8988T (cell line): ENCODE results near the gene APCDD1L.

Source experiments
- DNase-seq: peaks from one replicate; pipeline ENCODE4 v3.0.0; 2011

APCDD1L gene

DNA sequence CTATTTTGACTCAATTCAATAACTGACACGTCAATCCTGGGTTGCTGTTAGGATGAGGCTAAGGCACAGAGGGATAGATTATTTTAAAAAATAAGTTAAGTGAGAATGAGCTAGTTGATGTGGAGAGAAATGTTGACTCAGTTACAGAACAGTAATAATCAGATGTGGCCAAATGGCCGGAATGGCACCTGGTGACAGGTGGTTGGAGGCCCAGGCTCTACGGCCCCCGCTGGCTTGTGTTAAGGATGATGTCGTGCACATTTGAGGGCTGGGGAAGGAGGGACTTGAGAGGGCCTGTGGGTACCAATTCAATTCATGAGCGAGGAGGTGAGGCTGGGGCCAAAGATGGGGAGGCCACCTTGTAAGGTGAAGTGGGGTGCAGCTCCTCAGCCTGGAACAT lies 31.7 kb downstream of the APCDD1L start:
- no peak for DNase-seq

DNA sequence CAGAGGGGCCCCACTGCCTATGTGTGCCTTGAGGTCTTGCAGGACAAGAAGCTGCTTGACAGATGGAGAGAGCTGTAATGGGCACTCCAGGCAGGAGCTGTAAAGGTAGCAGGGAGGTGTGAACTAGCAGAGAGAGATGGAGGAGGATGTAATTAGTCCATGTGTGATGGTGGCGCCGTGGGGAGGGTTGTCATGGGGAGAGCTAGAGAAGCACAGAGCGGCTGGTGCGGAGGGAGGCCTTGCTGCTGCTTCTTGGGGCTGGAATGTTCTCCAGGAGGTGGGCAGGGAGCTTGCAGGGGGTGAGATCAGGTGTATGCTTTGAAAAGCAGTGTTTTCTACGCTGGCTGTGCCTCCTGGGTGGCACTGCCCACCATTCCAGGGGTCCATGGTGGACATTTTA lies 32.1 kb downstream of the APCDD1L start:
- DNase-seq = no peak

DNA sequence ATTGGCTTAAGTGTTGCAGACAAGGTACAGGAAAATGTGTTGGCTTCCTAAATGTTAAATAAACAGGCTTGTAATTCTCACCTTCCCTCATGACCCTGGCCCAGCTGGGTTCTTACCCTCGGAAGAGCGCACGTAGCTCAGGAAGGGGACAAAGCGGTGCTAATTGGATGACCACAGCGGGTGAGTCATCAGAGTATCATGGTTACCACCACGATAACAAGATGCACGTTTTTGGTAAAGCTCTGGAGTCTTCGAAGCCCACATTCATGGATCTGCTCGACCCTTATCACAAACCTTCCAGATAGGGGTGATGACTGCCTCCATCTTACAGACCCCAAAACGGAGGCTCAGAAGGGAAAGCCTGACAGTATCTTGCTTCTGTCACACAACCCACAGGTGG lies 32.8 kb downstream of the APCDD1L start:
- DNase-seq = no peak

DNA sequence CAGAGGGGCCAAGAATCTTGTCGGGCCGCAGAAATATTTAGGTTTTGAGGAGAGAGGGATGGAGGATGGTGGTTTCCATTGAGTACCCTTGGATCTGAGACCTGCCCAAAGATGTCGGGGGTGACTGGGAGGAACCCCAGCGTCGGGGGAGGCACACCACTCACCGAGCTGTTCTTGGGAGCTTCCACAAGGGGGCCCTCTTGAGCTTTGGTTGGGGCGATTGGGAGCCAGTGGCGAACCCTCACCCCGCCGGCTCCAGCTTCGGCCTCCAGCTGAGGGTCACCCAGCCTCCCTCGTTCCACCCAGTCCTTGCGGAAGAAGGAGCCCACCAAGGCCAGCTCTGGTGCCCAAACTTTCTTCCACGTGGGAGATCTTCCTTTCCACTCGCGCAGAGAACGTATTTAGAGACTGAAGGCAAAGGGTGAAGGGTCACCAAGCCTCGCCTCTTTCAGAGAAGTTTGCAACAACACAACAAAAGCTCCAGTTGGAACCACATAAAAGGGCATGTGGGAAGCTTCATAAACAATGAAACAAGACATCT lies 33.6 kb downstream of the APCDD1L start:
- peak; percentile 97 for DNase-seq

DNA sequence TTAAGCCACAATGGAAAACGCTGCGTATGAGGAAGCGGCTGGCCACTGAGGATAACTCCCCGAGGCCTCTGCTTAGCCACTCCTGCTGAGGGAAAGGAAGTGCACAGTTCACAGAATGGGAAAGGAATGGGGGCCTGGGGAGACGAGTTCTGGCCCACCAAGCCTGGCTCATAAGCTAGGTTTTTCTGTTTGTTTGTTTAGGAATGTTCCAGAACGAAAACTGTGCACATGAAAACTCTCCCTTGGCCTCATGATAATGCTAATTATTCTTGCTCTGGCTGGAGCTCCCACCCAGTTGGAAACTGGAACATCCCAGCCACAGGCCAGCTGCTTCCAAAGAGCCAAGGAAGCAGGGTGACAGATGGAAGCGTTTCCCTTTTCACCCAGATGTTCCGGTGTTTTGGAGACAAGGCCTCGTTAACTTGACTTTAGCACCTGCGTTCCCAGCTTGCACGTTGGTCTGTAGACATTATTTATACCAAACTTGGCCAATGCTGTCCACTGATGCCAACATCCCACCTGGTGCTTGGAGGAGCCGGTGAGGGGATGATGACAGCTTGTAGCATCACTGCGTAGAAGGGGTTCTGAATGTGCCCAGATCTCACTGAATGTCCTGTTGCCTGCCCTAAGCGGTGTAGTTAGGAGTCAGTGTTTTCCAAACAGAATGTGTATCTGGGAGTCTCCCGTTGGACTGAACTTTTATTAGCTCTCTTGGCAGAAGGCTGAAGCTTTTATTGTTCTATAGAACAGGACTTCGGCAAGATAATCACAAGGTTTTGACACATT lies 34.5 kb downstream of the APCDD1L start:
- DNase-seq = no peak

DNA sequence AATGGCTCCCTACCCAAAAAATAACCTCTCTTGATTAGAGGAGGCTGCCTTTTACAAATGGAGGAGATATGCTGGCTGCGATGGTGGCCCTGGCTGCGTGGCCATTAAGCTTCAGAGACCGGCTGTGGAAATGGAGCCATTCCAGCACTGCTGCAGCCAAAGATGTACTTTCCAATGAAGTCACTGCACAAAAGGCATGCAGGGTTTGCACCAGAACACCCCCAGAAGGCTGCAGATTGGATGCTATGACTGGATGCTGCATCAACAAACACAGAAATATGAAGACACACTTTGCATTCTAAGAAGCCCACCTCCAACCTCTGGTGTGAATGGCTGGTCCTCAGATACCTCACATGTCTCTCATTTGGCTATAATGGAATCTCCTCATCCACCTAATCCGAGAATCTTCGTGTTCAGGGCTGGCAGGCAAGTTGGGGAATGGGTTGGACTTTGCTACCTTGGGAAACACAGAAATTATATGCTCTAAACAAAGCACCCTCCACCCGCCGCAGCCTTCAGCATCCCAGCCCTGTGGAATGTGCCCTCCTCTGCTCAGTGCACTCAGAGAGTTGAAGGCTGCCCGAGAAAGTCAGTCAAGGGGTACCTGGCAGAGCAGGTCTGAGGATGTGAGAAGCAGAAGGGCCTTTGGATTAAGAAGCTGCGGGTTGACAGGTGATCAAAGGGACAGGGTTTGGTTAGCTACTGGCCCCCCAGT lies 35.3 kb downstream of the APCDD1L start:
- no peak for DNase-seq

DNA sequence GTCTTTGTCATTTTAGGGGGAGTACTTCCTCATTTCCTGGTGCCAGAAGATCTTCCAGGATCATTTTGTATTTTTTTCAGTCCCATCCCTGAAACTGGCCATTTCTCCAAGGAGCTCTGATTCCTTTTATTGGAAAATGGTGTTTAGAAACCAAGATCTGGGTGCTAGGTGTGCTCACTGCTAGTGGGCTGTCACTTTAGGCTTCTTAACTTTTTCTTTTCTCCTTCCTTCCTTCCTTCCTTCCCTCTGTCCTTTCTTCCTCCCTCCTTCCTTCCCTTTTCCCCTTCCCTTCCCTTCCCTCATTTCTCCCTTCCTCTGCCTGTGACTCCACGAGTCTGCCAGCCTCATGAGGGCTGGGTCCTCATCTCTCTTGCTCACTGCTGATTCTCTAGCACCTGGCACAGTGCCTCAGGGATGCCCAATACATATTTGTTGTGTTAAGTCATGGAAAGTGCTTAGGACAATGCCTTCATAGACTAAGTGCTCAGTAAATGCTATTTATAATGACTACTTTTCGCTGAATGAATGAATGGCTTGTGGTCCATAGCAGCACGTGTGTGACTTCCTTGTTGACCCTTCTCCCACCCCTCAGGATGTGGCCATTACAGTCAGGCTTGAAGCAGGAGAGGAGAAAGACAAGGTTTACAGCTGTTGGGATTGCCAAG lies 36.9 kb downstream of the APCDD1L start:
- no peak for DNase-seq

DNA sequence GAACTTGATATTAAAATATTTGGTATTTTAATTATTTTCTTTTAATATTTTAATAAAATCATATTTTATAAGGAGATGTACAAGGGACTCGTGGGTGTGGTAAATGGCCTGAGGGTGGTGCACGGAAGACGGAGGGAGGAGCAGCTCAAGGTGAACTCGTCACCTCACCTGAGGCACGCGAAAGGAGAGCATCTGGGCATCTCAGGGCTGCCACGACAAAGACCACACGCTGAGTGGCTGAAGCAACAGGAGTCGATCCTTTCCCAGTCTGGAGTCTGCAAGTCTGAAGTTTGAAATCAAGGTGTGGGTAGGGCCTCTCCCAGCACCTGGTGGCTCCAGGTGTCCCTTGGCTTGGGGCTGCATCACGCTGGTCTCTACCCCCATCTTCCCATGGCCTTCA lies 39.7 kb downstream of the APCDD1L start:
- no peak for DNase-seq

DNA sequence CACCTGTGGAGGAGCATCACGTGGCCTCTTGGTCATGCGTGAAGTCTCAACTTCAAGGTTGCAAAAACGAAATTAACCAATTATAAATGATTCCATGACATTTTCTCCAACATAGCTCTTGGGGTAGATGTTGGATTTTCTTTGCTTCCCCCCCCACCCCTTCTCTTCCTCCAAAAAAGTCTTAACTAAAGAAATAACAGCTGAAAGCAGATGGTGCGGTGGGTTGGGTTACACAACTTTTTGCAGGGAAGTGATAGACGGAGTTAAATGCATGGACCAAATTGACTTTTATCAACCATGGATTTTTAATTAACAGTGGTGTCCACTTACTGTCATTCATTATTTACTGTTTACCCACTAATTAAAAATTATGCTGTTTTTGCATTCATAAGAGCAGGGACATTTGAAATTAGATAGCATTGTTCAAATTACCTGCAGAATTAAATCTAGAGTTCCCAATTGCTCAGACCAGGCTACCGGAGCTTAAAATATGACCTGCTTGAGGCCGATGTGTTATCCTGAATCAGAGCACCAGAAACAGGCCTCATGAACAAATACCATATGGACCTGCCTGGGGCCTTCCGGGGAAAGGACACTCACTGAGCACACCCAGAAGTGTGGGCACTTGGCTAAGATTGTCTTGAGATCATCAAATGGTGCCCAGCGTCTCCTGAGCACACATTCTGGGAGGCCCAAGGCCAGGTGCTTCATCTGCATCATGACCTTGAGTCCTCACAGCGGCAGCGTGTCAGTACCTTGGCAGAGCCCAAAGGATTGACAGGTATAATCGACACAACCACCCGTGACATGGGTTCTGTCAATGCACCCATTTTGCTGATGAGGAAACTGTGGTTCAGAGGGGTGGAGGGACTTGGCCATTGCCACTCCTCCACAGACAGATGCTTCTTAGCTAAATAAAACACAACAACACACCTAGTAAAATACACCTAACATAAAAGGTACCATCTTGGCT lies 41.5 kb downstream of the APCDD1L start:
- no peak for DNase-seq

DNA sequence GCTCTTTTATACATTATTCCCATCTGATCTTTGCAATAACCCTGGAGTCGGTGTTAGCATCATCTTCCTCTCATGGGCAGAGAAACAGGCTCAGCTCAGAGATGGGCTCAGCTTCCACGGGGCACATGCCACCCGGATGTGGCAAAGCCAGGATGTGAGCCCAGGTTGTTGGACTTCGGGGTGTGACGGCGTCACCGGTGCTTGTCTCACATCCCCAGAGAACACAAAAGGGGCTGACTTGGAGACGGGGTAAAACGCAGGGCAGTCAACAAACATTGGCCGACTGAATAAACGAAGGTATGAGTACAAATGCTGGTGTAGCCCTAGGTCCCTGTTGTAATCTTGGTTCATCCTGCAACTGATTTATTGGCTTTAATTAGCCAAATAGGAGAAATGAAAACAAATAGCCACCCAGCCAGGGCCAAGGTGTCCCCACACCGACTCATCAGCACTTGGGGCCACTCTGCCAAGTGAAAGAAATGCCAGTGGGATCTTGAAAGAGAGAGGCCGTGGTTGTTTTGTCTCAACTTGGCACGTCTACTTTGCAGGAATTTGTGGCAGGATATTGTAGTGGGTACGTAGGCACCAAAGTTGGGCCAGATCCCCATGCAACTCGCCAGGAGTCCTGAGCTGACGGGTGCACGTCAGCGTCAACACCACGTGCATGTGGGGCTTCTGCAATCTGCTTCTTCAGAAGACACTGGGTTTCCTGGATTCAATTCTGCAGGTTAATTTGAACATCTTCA lies 42.8 kb downstream of the APCDD1L start:
- no peak for DNase-seq

DNA sequence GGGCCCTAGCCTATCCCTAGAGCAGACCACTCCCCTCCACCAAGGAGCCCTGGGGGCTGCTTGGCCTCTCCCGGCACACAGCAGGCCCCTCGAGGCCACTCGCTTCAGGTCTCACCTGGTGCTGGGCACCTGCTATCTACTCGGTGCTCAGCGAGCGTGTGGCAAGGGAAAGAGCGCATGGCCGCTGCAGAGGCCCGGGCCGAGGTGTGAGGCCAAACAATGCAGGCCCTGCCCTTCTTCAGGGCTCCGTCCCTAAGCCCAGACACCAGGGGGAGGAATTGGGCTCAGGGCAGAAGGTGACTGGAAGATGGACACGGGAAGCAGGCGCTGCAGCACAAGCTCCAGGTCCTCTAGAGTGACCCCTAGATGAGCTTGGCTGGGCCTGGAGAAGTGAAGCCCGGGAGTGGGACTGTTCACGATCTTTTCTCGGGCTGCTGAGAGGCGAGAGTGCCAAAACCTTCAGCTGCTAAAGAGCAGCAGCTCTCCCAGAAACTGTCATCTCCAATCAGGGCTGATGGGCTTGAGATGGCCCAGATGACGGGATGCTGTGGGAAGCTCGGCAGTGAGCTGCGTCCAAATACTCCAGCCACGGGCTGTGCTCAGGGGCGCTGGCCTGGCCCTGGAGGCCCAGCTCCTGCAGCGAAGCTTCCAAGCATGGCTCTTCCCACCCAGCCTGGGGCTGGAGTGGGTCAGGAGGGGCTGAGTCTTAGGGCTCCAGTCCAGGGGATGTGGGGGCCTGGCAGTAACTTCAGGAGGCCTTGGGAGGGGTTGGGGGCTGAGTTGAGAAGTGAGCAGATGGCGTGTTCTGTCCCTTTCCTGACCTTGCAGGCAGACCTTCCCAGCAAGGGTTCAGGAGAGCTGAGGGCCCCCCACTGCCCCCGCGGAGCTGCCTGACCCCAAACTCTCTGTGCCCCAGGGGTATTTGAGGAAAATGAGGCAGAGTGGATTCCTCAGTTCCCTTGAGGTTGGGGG lies 43.7 kb downstream of the APCDD1L start:
- DNase-seq = no peak

DNA sequence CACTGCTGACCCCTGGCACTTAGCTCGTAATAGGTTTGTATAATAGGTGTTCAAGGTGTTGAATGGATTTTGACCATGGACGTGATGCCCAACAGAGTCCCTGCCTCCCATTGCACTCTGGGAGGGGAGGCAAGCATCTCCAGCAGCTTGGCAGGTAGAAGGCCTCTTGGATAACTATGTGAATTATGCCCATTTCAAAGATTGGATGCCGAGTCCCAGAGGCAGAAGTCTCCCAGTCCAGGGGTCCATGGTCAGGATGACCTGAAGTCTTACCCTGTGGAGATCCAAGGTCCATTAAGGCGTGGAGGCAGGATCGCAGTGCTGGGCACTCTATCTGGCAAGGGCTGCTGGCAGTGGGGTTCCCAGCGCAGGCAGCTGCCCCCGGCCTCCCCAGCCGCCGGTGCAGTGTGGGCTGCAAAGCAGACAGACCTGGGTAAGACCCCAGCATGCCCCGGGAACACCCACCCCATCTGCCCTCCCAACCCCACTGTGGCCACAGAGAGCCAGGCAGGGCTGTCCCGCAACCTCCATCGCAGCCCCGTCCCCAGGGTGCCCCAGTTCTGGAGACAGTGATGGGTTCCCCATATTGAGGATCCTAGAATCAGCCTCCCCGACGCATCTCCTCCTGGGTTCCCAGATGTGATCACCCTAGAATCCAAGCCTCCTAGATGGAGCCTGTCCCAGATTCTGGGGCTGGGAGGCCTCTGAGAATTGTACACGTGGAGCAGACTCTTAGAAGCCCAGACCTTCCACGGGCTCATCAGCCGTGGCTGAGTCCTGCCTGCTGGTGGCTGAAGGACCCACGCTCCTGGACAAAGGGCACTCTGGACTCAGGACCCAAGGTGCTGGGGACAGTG lies 44.6 kb downstream of the APCDD1L start:
- no peak for DNase-seq

DNA sequence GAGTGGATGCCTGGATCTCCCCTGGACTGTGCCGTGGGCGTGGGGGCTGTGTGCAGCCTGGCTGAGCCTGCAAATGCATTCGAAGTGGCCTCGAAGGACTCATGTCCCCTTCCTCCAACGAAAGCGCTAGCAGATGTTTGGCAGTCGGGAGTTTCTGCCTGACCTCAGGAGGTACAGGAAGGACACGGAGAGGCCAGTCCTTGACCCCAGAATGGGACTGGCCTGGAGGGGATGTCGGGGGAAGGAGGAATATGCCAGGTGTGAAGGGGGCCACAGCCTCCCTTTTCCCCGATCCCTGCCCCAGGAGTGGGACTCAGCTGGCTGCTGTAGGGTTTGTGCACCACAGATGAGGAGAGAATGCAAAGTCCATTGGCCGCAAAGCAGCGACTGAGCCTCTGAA lies 45.6 kb downstream of the APCDD1L start:
- no peak for DNase-seq

DNA sequence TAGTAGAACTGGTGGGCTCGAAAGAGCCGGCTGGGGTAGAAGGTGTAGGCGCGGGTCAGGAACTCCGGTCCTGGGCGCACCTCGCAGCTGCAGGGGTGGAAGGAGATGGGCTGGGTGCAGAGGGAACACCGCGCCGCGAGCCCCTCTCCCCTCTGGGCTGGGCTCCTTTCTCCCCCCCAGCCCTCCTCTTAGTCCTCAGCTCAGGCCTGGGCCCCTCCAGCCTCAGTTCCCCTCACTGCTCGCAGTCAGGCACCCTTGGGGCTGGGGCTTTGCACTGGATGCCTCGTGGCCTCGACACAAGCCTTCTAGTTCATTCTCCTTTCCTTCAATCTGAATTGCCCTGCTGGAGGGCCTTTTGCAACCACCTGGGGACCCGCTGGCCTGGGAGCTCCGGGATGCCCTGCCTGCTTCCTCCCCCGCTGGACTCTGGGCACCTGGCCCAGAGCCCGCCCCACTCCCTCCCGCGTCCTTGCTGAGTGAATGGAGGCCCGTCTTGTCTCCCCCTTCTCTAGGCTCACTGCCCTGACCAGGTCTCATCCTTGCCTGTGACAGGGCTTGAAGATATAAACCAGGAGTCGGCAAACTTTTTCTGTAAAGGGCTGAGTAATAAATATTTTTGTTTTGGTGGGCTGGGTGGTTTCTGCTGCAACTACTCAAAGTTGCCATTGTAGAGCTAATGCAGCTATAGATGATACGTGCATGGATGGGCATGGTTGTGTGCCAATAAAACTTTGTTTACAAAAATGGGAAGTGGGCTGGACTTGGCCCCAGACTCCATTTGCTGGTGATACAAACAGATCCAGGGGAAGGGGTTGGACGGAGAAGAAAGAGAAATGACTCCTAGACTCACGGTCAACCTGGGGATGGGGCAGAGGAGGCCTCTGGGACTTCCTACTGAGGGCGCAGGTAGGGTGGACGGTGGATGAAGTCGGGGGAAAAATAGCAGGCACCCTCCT lies 47.3 kb downstream of the APCDD1L start:
- no peak for DNase-seq

DNA sequence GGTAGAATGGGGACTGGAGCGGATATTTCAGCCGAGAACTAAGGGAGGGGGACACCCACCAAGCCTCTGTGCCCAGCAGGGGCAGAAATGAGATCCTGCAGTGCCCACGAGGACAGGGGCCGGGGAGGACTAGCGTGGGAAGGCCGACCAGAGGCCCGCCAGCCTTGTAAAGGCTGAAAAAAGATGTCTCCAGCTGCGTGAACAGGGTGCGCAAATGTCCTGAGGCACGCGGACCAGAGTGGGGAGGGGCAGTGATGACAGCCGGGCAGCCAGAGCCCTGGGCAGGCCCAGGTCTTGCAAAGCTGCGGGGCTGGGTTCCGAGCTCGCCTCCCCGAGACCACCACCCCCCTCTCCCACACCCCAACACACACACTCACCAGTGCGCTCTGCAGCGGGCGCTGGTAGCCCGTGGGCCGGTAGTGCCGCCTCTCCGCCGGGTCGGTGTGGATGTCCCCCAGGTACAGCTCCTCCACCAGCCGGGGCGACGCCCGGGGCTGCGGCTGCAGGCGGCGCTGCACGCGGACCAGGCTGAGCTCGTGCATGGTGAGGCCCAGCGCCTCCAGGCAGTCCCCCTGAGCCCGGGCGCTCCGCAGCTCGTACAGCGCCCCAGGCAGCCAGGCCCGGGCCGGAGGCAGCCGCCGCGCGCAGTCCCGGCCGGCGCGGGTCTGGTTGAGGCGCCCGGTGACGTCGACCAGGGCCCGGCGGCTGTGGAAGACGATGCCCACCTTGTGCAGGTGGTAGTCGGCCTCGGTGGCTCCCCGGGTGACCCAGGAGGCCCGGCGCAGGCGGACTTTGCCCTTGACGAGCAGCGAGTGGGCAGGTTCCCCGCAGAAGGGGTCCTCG lies 48.2 kb downstream of the APCDD1L start:
- DNase-seq = no peak

DNA sequence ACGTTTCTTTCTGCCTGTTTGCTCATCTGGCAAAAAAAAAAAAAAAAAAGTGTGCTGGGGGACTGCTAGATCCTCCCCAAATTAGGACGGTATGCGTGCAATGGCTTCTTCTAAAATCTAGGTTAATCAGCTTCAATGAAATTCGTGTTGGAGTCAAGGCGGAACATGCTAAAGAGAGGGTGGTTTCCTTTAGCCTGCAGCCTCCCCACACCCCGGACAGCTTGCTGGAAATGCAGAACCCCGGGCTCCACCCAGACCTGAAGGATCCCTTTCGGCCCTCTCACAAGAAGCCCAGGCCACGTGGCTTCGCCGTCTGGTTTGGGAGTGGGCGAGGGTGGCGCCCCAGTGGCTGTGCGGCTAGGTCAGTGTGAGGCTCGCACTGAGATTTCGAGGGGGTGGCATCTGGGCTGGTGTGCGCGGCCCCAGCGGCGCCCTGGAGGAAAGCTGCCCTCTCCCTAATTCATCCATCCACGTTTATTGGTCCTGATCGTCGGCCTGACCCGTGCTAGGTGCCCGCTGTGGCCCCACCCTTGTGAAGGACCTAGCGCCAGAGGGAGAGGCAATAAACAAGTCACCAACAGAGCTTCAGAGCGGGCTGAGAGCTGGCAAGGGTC lies 49.0 kb downstream of the APCDD1L start:
- no peak for DNase-seq

DNA sequence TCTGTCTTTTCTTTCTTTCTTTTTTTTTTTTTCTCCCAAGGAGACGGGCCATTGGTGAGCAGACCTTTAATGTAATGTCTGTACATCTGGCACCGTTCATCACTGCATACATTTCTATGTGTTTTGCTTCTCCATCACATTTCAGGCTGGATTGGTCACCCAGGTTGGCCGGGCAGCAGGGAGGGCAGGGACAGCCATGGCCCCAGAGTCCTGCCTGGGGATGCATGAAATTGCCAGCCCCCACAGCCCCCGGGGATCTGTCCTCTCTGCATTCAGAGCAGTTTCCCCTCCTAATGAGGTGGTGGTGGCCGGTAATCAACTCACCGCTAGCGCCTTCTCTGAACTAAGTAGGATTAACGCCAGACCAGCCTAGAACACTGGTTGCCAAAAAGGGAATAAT lies 50.4 kb downstream of the APCDD1L start:
- DNase-seq = no peak
